OCI-LY1 (cell line): ENCODE measurements around the gene HDDC3.
A peak's percentile ranks its signal among the peaks of the same experiment; 100 is the strongest.

Experiments
- H2AFZ ChIP-seq: fragments of 200-600 bp; sonication (generic), shearing (Covaris generic); 2 replicates; pipeline ENCODE4 v1.6.0; 2014; ENCODE audit warnings: antibody characterized with exemption, mild to moderate bottlenecking, low read length
- H3F3A ChIP-seq: fragments of 200-600 bp; sonication (generic), shearing (Covaris generic); 2 replicates; pipeline ENCODE4 v1.6.0; 2014; ENCODE audit warnings: mild to moderate bottlenecking, antibody characterized with exemption, low read length, moderate library complexity; ENCODE audit not compliant: insufficient read depth
- H3K27ac ChIP-seq: fragments of 200-600 bp; sonication (generic); 2 replicates; pipeline ENCODE4 v1.5.1; 2014; ENCODE audit warnings: low read length, mixed run types, mild to moderate bottlenecking, low read depth; ENCODE audit not compliant: poor library complexity, severe bottlenecking
- H3K27me3 ChIP-seq: fragments of 200-600 bp; sonication (generic); 2 replicates; pipeline ENCODE4 v1.6.0; 2014; ENCODE audit warnings: antibody characterized with exemption, mild to moderate bottlenecking, low read length, moderate library complexity; ENCODE audit not compliant: insufficient read depth
- H3K36me3 ChIP-seq: fragments of 200-600 bp; sonication (generic); 2 replicates; pipeline ENCODE4 v1.6.1; 2014; ENCODE audit warnings: mild to moderate bottlenecking, antibody characterized with exemption, low read length, moderate library complexity, mixed read lengths; ENCODE audit not compliant: insufficient read depth
- H3K4me1 ChIP-seq: fragments of 200-600 bp; sonication (generic); 2 replicates; pipeline ENCODE4 v1.5.1; 2014; ENCODE audit warnings: mild to moderate bottlenecking, low read length, moderate library complexity; ENCODE audit not compliant: insufficient read depth, severe bottlenecking
- H3K4me2 ChIP-seq: fragments of 200-600 bp; sonication (generic), shearing (Covaris generic); 2 replicates; pipeline ENCODE4 v1.6.1; 2014; ENCODE audit warnings: low read length
- H3K4me3 ChIP-seq: fragments of 200-600 bp; sonication (generic); 2 replicates; pipeline ENCODE4 v1.5.1; 2014; ENCODE audit warnings: low read length, low read depth, mild to moderate bottlenecking, mixed read lengths; ENCODE audit not compliant: poor library complexity, severe bottlenecking
- H3K79me2 ChIP-seq: fragments of 200-600 bp; shearing (Covaris generic); 2 replicates; pipeline ENCODE4 v1.6.1; 2016; ENCODE audit warnings: mixed run types, low read length, mixed read lengths; ENCODE audit not compliant: insufficient read depth
- H3K9ac ChIP-seq: fragments of 200-600 bp; sonication (generic), shearing (Covaris generic); 2 replicates; pipeline ENCODE4 v1.6.1; 2014; ENCODE audit warnings: mild to moderate bottlenecking, low read length, mixed read lengths
- H3K9me2 ChIP-seq: fragments of 200-600 bp; sonication (generic), shearing (Covaris generic); 2 replicates; pipeline ENCODE4 v1.6.1; 2014; ENCODE audit warnings: low read depth, mild to moderate bottlenecking, low read length, mixed read lengths
- H3K9me3 ChIP-seq: fragments of 200-600 bp; shearing (Covaris generic); 2 replicates; pipeline ENCODE4 v1.6.1; 2014; ENCODE audit warnings: low read length, mixed read lengths
- H4K20me1 ChIP-seq: fragments of 200-600 bp; sonication (generic), shearing (Covaris generic); 2 replicates; pipeline ENCODE4 v1.6.0; 2016; ENCODE audit warnings: mild to moderate bottlenecking, low read length; ENCODE audit not compliant: insufficient read depth
- EZH2 ChIP-seq: fragments of 200-600 bp; sonication (generic), shearing (Covaris generic); IDR thresholded peaks from 2 replicates; pipeline ENCODE4 v1.8.0; 2017; ENCODE audit warnings: borderline replicate concordance, mixed run types, mild to moderate bottlenecking, antibody characterized with exemption, low read length, moderate library complexity, mixed read lengths
- TF ChIP-seq, protein P1 (sequence below): fragments of 200-600 bp; sonication (generic), shearing (Covaris generic); IDR thresholded peaks from 2 replicates; pipeline ENCODE4 v1.5.1; 2017; ENCODE audit warnings: mild to moderate bottlenecking, antibody characterized with exemption, low read length, moderate library complexity, mixed read lengths

The HDDC3 gene

DNA sequence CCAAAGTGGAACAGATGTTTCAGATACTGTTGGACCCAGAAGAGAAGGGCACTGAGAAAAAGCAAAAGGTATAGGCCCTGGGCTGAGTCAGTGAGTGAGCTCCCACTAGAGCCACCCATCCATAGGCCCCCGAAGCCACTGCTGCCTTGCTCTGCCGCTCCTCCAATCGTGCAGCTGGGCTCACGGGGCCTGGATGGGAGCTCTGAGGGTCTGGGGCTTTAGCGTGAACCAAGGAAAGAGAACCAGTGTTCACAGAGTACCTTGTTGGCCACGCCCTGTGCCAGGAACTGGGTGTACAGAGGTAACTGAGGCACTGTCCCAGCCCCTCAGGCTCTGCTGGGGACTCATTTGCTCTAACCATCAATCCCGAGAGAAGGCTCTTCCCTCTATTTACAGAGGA is 7.4 kb upstream of the HDDC3 start:
- H3K27me3 ChIP-seq = no peaks in the 10 kb centered on the region
- no peak overlapping the region for H2AFZ ChIP-seq
- no peaks in the 10 kb centered on the region for H4K20me1 ChIP-seq
- H3K4me1 ChIP-seq = peaks cover 17% of the 10 kb centered on the region
- H3K36me3 ChIP-seq = peaks cover 60% of the 10 kb centered on the region
- H3K9me3 ChIP-seq = no peaks in the 10 kb centered on the region
- H3K4me2 ChIP-seq = no peak overlapping the region
- no peak overlapping the region for H3K4me3 ChIP-seq
- H3K9me2 ChIP-seq = no peaks in the 10 kb centered on the region
- TF ChIP-seq EZH2 = no peak
- no peak overlapping the region for H3K9ac ChIP-seq
- no peak overlapping the region for H3K27ac ChIP-seq
- H3K79me2 ChIP-seq = no peaks in the 10 kb centered on the region
- H3F3A ChIP-seq = no peaks in the 10 kb centered on the region

DNA sequence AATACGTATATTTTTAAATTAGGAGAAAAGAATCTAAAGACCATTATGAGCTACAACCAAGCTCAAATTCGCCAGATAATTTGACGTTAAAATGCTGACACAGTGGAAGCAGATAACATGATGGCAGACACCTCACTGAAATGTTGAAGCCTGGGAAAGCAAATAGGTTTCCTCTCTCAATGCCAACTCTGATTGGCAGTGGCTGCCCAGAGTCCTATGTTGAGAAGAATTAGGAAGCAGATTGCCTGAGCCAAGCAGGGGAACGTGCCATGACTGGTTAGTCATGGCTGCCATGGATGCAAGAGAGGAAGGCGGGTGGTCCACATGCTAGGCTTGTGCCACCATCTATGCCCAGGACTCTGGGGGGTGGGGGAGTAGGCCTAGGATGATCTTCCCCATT is 5.9 kb upstream of the HDDC3 start:
- Histone ChIP-seq H3K4me2 (no peak overlapping the region), H3K9me2 (no peaks in the 10 kb centered on the region), H3K79me2 (no peaks in the 10 kb centered on the region), H3F3A (no peaks in the 10 kb centered on the region), H3K9ac (no peak overlapping the region), H3K9me3 (no peaks in the 10 kb centered on the region), H3K4me3 (no peak overlapping the region), H3K27ac (no peak overlapping the region), H3K36me3 (peaks cover 49% of the 10 kb centered on the region), H3K27me3 (no peaks in the 10 kb centered on the region), H2AFZ (no peak overlapping the region), H3K4me1 (peaks cover 26% of the 10 kb centered on the region), H4K20me1 (no peaks in the 10 kb centered on the region)
- TF ChIP-seq EZH2 = no peak
- TF ChIP-seq, protein P1, sequence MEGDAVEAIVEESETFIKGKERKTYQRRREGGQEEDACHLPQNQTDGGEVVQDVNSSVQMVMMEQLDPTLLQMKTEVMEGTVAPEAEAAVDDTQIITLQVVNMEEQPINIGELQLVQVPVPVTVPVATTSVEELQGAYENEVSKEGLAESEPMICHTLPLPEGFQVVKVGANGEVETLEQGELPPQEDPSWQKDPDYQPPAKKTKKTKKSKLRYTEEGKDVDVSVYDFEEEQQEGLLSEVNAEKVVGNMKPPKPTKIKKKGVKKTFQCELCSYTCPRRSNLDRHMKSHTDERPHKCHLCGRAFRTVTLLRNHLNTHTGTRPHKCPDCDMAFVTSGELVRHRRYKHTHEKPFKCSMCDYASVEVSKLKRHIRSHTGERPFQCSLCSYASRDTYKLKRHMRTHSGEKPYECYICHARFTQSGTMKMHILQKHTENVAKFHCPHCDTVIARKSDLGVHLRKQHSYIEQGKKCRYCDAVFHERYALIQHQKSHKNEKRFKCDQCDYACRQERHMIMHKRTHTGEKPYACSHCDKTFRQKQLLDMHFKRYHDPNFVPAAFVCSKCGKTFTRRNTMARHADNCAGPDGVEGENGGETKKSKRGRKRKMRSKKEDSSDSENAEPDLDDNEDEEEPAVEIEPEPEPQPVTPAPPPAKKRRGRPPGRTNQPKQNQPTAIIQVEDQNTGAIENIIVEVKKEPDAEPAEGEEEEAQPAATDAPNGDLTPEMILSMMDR = no peak

DNA sequence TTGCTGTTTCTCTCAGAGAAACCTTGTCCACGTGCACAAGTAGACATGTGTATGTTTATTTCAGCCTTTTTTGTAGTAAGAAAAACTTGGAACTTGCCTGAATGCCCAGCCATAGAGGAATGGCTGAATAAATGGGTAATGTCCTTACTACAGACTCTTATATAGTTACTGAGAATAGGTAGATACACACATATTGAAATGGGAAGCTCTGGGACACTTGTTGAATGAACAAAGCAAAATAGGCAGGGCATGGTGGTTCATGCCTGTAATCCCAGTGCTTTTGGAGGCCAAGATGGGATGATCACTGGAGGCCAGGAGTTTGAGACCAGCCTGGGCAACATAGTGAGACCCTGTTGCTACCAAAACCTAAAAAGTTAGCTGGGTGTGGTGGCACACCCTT is 4.5 kb upstream of the HDDC3 start:
- Histone ChIP-seq H3K36me3 (peaks cover 35% of the 10 kb centered on the region), H3K27me3 (no peaks in the 10 kb centered on the region), H3K9me3 (no peaks in the 10 kb centered on the region), H4K20me1 (no peaks in the 10 kb centered on the region), H3K4me1 (peaks cover 31% of the 10 kb centered on the region), H3K9ac (no peak overlapping the region; the same call in 1 of the 2 replicates), H3K27ac (no peak overlapping the region), H3F3A (no peaks in the 10 kb centered on the region), H3K4me2 (peak overlapping the region; percentile 83; the same call in 1 of the 2 replicates), H3K4me3 (peak overlapping the region; percentile 75), H2AFZ (no peak overlapping the region), H3K79me2 (no peaks in the 10 kb centered on the region), H3K9me2 (no peaks in the 10 kb centered on the region)
- no peak for TF ChIP-seq EZH2
- TF ChIP-seq, protein P1 = no peak
